ENCODE measurements around the gene C8A.

Gene C8A

GRCh38 chr1:56864430-56864829 lies 9.8 kb downstream of the C8A start:
- Histone ChIP-seq H3K4me2 (ENCODE audit: low read length) (no peak overlapping the region), H3K4me3 (ENCODE audit: low read length) (no peak overlapping the region)

DNA sequence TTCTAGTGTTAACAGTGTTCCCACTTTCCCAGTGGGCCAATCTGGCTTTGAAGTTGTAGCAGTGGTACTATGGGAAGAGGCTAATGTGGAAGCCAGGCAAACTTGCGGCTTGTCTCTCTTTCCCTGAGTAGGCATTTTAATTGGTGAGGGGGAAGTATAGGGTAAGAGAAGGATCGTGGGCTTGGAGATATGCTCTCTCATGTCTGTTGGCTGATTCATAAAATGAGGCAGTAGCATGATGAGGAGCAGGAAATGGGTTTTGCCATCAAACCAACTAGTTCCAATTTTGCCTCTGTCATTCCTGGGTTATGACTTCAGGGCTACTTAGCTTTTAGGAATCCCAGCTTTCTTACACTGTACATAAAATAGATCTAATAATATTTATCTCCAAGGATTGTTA lies 12.1 kb downstream of the C8A start:
- H3K4me3 ChIP-seq (ENCODE audit: low read length) = no peak overlapping the region

More at GRCh38 chr1:56864430-56864829, 9.8 kb downstream of the C8A start:
- no peaks in the 10 kb centered on the region for H3K9me3 ChIP-seq (replicated peaks; ENCODE audit: low read length)
- no peaks in the 10 kb centered on the region for H3K27me3 ChIP-seq (ENCODE audit: control insufficient read depth, insufficient read depth, low read length)
- no peaks in the 10 kb centered on the region for H3K36me3 ChIP-seq (ENCODE audit: insufficient read depth, low read length)
- no peak overlapping the region for H3K9ac ChIP-seq (ENCODE audit: low read depth, low read length)
- peaks cover 20% of the 10 kb centered on the region for H3K4me1 ChIP-seq (ENCODE audit: control insufficient read depth, insufficient read depth, low read length)

DNA sequence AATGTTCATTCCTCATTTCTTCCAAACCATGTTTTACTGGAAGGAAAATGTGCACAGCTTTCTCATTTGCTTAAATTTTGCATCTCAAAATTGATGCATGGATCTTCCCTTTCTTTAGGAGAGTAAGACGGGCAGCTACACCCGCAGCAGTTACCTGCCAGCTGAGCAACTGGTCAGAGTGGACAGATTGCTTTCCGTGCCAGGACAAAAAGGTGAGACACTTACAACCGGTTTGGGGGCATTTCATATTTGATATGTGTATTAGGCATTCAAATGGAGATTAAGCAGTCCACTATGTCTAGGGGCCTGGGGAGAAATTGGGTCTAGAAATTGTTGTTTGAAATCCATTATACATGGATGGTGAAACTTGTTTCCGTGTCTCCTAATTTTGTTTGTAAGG lies 12.9 kb downstream of the C8A start:
- H3K9ac ChIP-seq (ENCODE audit: low read depth, low read length) = no peak overlapping the region
- H3K4me2 ChIP-seq (ENCODE audit: low read length) = no peak overlapping the region

More for the DNA sequence above, 12.1 kb downstream of the C8A start:
- H3K9me3 ChIP-seq (replicated peaks; ENCODE audit: low read length) = no peaks in the 10 kb centered on the region
- H3K4me1 ChIP-seq (ENCODE audit: control insufficient read depth, insufficient read depth, low read length) = peaks cover 20% of the 10 kb centered on the region
- peak overlapping the region; percentile 55 for H3K4me2 ChIP-seq (ENCODE audit: low read length)
- no peaks in the 10 kb centered on the region for H3K27me3 ChIP-seq (ENCODE audit: control insufficient read depth, insufficient read depth, low read length)
- H3K9ac ChIP-seq (ENCODE audit: low read depth, low read length) = peak overlapping the region; percentile 26
- H3K36me3 ChIP-seq (ENCODE audit: insufficient read depth, low read length) = no peaks in the 10 kb centered on the region

GRCh38 chr1:56868761-56869160 lies 14.2 kb downstream of the C8A start:
- H3K4me3 ChIP-seq (ENCODE audit: low read length) = no peak overlapping the region
- no peak overlapping the region for H3K4me2 ChIP-seq (ENCODE audit: low read length)
- no peaks in the 10 kb centered on the region for H3K36me3 ChIP-seq (ENCODE audit: insufficient read depth, low read length)
- H3K9me3 ChIP-seq (replicated peaks; ENCODE audit: low read length) = no peaks in the 10 kb centered on the region
- no peak overlapping the region for H3K9ac ChIP-seq (ENCODE audit: low read depth, low read length)
- no peaks in the 10 kb centered on the region for H3K27me3 ChIP-seq (ENCODE audit: control insufficient read depth, insufficient read depth, low read length)
- H3K4me1 ChIP-seq (ENCODE audit: control insufficient read depth, insufficient read depth, low read length) = peaks cover 28% of the 10 kb centered on the region

More for the DNA sequence above, 12.9 kb downstream of the C8A start:
- Histone ChIP-seq H3K36me3 (ENCODE audit: insufficient read depth, low read length) (no peaks in the 10 kb centered on the region), H3K4me3 (ENCODE audit: low read length) (no peak overlapping the region), H3K4me1 (ENCODE audit: control insufficient read depth, insufficient read depth, low read length) (peaks cover 22% of the 10 kb centered on the region), H3K9me3 (replicated peaks; ENCODE audit: low read length) (no peaks in the 10 kb centered on the region), H3K27me3 (ENCODE audit: control insufficient read depth, insufficient read depth, low read length) (no peaks in the 10 kb centered on the region)

GRCh38 chr1:56872597-56872996 lies 18.0 kb downstream of the C8A start:
- no peaks in the 10 kb centered on the region for H3K27me3 ChIP-seq (ENCODE audit: control insufficient read depth, insufficient read depth, low read length)
- H3K4me3 ChIP-seq (ENCODE audit: low read length) = no peak overlapping the region
- no peak overlapping the region for H3K4me2 ChIP-seq (ENCODE audit: low read length)
- H3K9me3 ChIP-seq (replicated peaks; ENCODE audit: low read length) = no peaks in the 10 kb centered on the region
- peaks cover 14% of the 10 kb centered on the region for H3K4me1 ChIP-seq (ENCODE audit: control insufficient read depth, insufficient read depth, low read length)
- no peaks in the 10 kb centered on the region for H3K36me3 ChIP-seq (ENCODE audit: insufficient read depth, low read length)
- H3K9ac ChIP-seq (ENCODE audit: low read depth, low read length) = no peak overlapping the region

DNA sequence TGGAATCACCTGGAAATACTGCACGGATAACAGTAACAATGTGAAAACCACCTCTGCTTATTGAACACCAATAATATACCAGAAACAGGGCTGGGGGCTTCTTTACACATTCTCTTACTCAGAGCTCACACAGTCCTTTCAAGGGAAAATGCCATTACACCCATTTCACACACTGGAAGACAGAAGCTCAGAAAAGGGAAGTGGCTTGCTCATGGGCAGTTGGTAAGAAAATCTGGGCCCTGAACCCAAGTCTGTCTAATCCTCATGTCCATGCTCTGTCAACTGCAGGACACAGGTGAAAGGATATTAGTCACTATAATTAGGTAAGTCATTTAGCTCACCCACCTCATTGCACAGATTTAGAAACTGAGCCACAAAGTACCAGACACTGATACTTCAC lies 18.6 kb downstream of the C8A start:
- Histone ChIP-seq H3K4me2 (ENCODE audit: low read length) (no peak overlapping the region), H3K27me3 (ENCODE audit: control insufficient read depth, insufficient read depth, low read length) (no peaks in the 10 kb centered on the region), H3K36me3 (ENCODE audit: insufficient read depth, low read length) (no peaks in the 10 kb centered on the region), H3K9me3 (replicated peaks; ENCODE audit: low read length) (no peaks in the 10 kb centered on the region), H3K4me3 (ENCODE audit: low read length) (no peak overlapping the region), H3K9ac (ENCODE audit: low read depth, low read length) (no peak overlapping the region), H3K4me1 (ENCODE audit: control insufficient read depth, insufficient read depth, low read length) (peaks cover 11% of the 10 kb centered on the region)

DNA sequence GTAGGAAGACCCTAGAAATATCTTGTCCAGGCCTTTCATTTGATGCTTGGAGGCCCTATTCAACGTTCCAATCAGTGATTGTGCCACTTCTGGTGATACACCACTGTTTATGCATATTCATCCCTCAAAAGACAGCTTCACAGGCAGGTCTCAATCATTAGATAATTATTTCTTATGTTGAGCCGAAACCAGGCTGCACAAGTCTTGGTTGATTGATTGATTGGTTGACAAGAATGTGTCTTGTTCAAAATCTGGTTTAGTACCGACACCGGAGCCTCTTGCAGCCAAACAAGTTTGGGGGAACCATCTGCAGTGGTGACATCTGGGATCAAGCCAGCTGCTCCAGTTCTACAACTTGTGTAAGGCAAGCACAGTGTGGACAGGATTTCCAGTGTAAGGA lies 20.1 kb downstream of the C8A start:
- H3K4me1 ChIP-seq (ENCODE audit: control insufficient read depth, insufficient read depth, low read length) = peaks cover 8% of the 10 kb centered on the region
- H3K4me2 ChIP-seq (ENCODE audit: low read length) = no peak overlapping the region
- no peak overlapping the region for H3K9ac ChIP-seq (ENCODE audit: low read depth, low read length)
- H3K27me3 ChIP-seq (ENCODE audit: control insufficient read depth, insufficient read depth, low read length) = no peaks in the 10 kb centered on the region
- H3K9me3 ChIP-seq (replicated peaks; ENCODE audit: low read length) = no peaks in the 10 kb centered on the region
- no peak overlapping the region for H3K4me3 ChIP-seq (ENCODE audit: low read length)
- H3K36me3 ChIP-seq (ENCODE audit: insufficient read depth, low read length) = no peaks in the 10 kb centered on the region

DNA sequence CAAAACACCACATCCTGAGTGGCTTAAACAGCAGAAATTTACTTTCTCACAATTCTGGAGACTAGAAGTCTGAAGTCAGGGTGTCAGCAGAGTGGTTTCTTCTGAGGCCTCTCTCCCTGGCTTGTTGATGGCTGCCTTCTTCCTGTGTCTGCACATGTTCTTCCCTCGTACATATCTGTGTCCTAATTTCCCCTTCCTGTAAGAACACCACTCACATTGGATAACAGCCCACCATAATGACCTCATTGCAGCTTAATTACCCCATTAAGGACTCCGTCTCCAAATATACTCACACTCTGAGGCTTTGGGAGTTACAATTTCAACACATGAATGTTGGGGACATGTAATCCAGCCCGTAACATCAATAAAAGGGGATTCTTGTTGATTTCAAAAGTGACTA lies 23.4 kb downstream of the C8A start:
- peaks cover 2% of the 10 kb centered on the region for H3K4me1 ChIP-seq (ENCODE audit: control insufficient read depth, insufficient read depth, low read length)
- no peak overlapping the region for H3K9ac ChIP-seq (ENCODE audit: low read depth, low read length)
- H3K4me3 ChIP-seq (ENCODE audit: low read length) = no peak overlapping the region
- no peaks in the 10 kb centered on the region for H3K36me3 ChIP-seq (ENCODE audit: insufficient read depth, low read length)
- no peaks in the 10 kb centered on the region for H3K27me3 ChIP-seq (ENCODE audit: control insufficient read depth, insufficient read depth, low read length)
- no peak overlapping the region for H3K4me2 ChIP-seq (ENCODE audit: low read length)
- no peaks in the 10 kb centered on the region for H3K9me3 ChIP-seq (replicated peaks; ENCODE audit: low read length)

GRCh38 chr1:56880774-56881173 lies 26.2 kb downstream of the C8A start:
- Histone ChIP-seq H3K27me3 (ENCODE audit: control insufficient read depth, insufficient read depth, low read length) (no peaks in the 10 kb centered on the region), H3K4me2 (ENCODE audit: low read length) (no peak overlapping the region), H3K4me1 (ENCODE audit: control insufficient read depth, insufficient read depth, low read length) (no peaks in the 10 kb centered on the region), H3K4me3 (ENCODE audit: low read length) (no peak overlapping the region), H3K9ac (ENCODE audit: low read depth, low read length) (no peak overlapping the region), H3K36me3 (ENCODE audit: insufficient read depth, low read length) (no peaks in the 10 kb centered on the region), H3K9me3 (replicated peaks; ENCODE audit: low read length) (no peaks in the 10 kb centered on the region)

DNA sequence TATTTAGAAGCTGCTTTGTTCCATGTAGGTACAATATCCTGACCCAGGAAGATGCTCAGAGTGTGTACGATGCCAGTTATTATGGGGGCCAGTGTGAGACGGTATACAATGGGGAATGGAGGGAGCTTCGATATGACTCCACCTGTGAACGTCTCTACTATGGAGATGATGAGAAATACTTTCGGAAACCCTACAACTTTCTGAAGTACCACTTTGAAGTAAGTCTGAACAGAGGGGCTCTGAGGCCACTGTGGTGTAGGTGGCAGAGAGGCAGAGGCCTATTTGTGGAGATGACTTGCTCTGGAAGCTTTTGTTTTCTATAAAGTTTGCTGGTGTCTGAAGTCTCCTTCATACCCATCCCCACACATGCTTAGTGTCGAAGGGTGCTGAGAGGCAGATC lies 26.8 kb downstream of the C8A start:
- Histone ChIP-seq H3K4me3 (ENCODE audit: low read length) (no peak overlapping the region), H3K27me3 (ENCODE audit: control insufficient read depth, insufficient read depth, low read length) (no peaks in the 10 kb centered on the region), H3K36me3 (ENCODE audit: insufficient read depth, low read length) (no peaks in the 10 kb centered on the region), H3K4me2 (ENCODE audit: low read length) (no peak overlapping the region), H3K9ac (ENCODE audit: low read depth, low read length) (no peak overlapping the region), H3K9me3 (replicated peaks; ENCODE audit: low read length) (no peaks in the 10 kb centered on the region), H3K4me1 (ENCODE audit: control insufficient read depth, insufficient read depth, low read length) (no peaks in the 10 kb centered on the region)

- H3K27me3 ChIP-seq (ENCODE audit: control insufficient read depth, insufficient read depth, low read length) = no peaks in the 10 kb centered on the region
Observed at GRCh38 chr1:56890229-56890628, 35.6 kb downstream of the C8A start.

DNA sequence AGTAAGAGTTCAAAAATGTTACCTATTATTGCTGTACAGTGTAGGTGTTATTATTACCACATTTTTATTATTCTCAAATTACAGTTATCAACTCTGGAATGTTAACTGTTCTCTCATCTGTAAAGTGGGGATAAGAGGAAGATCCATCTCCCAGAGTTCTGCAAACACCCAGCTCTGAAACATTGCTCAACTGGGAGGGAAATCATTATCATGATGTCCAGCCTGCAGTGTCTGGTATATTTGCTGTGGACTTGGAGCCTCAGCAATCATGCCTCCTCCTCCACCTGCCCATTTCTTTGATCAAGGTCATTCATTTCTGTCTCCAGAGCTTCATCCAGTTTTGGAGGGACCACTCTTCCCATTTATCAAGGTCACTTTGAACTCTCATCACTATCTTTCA lies 39.4 kb downstream of the C8A start:
- Histone ChIP-seq H3K4me1 (ENCODE audit: control insufficient read depth, insufficient read depth, low read length) (no peaks in the 10 kb centered on the region), H3K4me3 (ENCODE audit: low read length) (no peak overlapping the region), H3K36me3 (ENCODE audit: insufficient read depth, low read length) (no peaks in the 10 kb centered on the region), H3K9me3 (replicated peaks; ENCODE audit: low read length) (no peaks in the 10 kb centered on the region), H3K27me3 (ENCODE audit: control insufficient read depth, insufficient read depth, low read length) (no peaks in the 10 kb centered on the region), H3K4me2 (ENCODE audit: low read length) (no peak overlapping the region), H3K9ac (ENCODE audit: low read depth, low read length) (no peak overlapping the region)

More at GRCh38 chr1:56890229-56890628, 35.6 kb downstream of the C8A start:
- no peak overlapping the region for H3K4me2 ChIP-seq (ENCODE audit: low read length)
- H3K9me3 ChIP-seq (replicated peaks; ENCODE audit: low read length) = no peaks in the 10 kb centered on the region
- H3K36me3 ChIP-seq (ENCODE audit: insufficient read depth, low read length) = no peaks in the 10 kb centered on the region
- H3K9ac ChIP-seq (ENCODE audit: low read depth, low read length) = no peak overlapping the region
- H3K4me1 ChIP-seq (ENCODE audit: control insufficient read depth, insufficient read depth, low read length) = no peaks in the 10 kb centered on the region
- H3K4me3 ChIP-seq (ENCODE audit: low read length) = no peak overlapping the region
